HG03354 (cell line): ENCODE results near the gene FLYWCH1.

Experiments used
- ATAC-seq: cut with Tn5 transposase; IDR thresholded peaks from one replicate; pipeline ENCODE4 v1.9.1; 2021; ENCODE audit warnings: mild to moderate bottlenecking; ENCODE audit not compliant: unreplicated experiment, poor library complexity, severe bottlenecking

The FLYWCH1 gene

GRCh38 chr16:2964475-2965336, 53.0 kb downstream of the FLYWCH1 start:
- ATAC-seq = no peak

GRCh38 chr16:2966043-2966807, 54.5 kb downstream of the FLYWCH1 start:
- no peak for ATAC-seq

- ATAC-seq = no peak
Measured at GRCh38 chr16:2966808-2967191, 55.1 kb downstream of the FLYWCH1 start.

- ATAC-seq = no peak
Measured at GRCh38 chr16:2967211-2967631, 55.5 kb downstream of the FLYWCH1 start.

GRCh38 chr16:2967721-2968161, 56.0 kb downstream of the FLYWCH1 start:
- no peak for ATAC-seq

GRCh38 chr16:2968368-2968737, 56.6 kb downstream of the FLYWCH1 start:
- no peak for ATAC-seq

- peak; percentile 74 for ATAC-seq
Measured at GRCh38 chr16:2968738-2969544, 57.2 kb downstream of the FLYWCH1 start, which contains the start of gene PAQR4. TSS of gene PAQR4 (plus strand) at chr16:2969348. CDS start at chr16:2969675, 327 bp downstream.

GRCh38 chr16:2969545-2970521, 58.1 kb downstream of the FLYWCH1 start:
- peak; percentile 49 for ATAC-seq

- no peak for ATAC-seq
Measured at GRCh38 chr16:2970563-2970962, 58.8 kb downstream of the FLYWCH1 start.

GRCh38 chr16:2971134-2971984, 59.6 kb downstream of the FLYWCH1 start:
- ATAC-seq = no peak

GRCh38 chr16:2971985-2972784, 60.5 kb downstream of the FLYWCH1 start:
- no peak for ATAC-seq

- no peak for ATAC-seq
Measured at GRCh38 chr16:2973093-2973492, 61.4 kb downstream of the FLYWCH1 start.

GRCh38 chr16:2973605-2974318, 62.0 kb downstream of the FLYWCH1 start:
- no peak for ATAC-seq

GRCh38 chr16:2974319-2975056, 62.8 kb downstream of the FLYWCH1 start:
- ATAC-seq = no peak

GRCh38 chr16:2975161-2975795, 63.5 kb downstream of the FLYWCH1 start:
- ATAC-seq = no peak

GRCh38 chr16:2976201-2976600, 64.5 kb downstream of the FLYWCH1 start:
- ATAC-seq = no peak
